HG03280 (cell line): ENCODE results near the gene AFF1.
"Not testable (repeated sequence)": the region's sequence is repeated elsewhere in the genome, so short reads cannot be mapped to it uniquely, and the experiment has no call there.

Experiments
- ATAC-seq: cut with Tn5 transposase; IDR thresholded peaks from one replicate; pipeline ENCODE4 v1.9.1; 2021; ENCODE audit warnings: mild to moderate bottlenecking, moderate library complexity; ENCODE audit not compliant: unreplicated experiment

The AFF1 gene

DNA sequence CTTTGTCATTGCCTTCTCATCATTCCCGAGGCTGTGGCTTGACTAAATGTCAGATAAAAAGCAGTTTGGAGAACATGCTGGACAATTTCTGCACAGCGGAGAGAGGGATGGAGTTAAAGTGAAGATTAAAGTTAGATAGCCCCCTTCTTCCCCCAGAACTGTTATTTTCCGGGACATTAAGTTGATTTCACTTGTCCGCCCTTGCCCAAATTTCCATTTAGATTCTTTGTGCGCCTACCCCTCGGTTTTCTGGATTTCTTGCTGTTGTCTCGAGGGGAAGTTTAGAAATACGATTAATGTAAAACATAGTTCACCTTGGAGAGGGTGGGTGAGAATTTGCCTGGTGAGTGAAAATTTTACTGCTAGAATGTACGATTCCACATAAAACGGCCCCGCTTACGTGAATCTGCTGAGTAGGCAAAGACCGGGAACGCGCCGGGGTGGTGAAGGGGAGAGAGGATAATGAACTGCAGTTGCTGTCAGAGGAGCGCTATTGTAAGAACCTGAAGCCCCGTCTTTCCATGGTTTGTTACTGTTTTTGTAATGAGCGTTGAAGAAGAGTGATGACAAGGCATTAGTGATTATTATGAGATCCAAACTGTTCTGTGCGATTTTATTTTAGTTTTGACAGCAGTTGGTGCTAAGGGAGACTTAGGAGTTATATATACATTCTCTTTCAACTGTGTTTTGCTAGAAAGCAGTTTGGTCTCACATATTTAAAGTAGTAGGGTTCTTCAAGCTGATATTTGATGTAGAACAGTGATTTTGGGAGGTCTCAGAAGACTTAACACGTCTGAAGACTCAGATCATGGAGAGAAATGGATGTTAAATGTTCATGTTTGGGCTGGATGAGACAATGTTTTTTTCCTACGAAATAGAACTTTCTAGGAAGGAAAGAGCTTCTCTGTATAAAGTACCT lies 73.0 kb downstream of the AFF1 start:
- no peak for ATAC-seq

DNA sequence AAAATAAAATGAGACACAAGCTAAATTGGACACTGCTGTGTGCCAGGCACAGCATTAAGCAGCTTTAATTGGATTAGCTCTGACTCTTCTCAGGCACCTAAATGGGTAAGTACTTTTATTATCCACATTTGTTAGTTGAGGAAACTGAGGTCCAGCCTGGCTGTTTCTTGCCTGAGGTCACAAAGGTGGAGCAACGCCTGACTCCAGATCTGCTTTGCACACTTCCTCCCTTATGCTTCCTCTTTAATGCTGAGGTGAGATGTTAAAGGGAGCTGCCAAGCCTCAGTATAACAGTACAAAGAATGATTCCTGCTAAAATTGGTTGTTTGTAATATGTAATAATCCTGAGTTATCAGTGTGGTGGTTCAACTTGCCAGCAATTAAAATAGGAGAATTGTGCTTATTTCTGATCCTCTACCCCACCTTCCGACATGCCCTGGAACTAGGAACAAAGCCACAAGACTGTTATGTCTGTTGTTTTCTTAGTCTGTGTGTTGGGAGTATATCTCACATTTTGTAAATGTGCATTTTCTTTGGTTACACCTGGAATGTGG lies 74.4 kb downstream of the AFF1 start:
- no peak for ATAC-seq

DNA sequence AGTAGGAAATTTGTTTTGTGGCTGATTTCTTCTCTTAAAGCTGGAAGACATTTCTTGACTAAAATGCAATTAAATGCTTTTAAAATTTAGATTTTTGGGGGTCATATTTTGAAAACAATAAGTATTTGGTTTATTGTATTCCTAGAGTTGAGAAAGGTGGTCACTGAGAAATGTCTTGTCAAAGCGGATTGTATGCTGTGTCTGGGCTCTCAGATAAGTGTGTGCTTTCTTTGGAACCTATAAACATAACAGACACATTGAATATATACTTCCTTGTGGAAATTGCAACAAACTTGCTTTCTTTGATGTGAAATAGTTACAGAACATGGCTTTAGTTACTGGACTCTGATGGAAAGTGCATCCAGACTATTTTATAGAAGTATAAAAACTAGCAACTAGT lies 75.4 kb downstream of the AFF1 start:
- ATAC-seq: no peak

DNA sequence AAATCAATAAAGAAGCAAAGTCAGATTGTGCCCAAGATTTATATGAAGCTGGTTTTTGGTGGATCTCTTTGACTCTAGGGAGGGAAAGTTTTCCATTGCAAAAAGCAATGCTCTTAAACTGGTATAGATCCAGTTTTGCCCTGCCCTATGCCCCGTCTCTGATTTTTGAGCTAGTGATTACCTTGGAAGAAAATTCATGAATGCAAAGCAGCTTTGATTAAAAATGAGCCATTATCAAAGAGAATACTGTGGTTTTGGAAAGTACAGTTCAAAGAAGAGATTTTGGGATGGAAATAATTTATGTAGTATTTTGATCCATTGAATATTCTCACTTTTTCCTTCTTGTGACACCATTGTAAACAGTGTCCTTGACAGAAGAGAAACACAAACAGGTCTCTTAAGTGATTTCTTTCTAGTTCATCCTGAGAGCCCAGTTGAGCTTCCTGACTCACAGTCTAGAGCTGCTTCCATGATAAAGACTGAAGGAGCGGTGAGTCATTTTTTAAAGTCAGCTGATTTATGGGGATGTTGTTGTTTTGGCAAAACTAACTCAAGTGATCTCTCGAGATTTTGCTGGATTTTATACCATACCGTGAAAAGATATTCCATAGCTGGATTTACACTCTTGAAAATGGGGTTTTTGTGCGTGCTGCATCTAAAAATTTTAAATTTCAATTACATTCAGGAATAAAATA lies 76.7 kb downstream of the AFF1 start:
- ATAC-seq: no peak

DNA sequence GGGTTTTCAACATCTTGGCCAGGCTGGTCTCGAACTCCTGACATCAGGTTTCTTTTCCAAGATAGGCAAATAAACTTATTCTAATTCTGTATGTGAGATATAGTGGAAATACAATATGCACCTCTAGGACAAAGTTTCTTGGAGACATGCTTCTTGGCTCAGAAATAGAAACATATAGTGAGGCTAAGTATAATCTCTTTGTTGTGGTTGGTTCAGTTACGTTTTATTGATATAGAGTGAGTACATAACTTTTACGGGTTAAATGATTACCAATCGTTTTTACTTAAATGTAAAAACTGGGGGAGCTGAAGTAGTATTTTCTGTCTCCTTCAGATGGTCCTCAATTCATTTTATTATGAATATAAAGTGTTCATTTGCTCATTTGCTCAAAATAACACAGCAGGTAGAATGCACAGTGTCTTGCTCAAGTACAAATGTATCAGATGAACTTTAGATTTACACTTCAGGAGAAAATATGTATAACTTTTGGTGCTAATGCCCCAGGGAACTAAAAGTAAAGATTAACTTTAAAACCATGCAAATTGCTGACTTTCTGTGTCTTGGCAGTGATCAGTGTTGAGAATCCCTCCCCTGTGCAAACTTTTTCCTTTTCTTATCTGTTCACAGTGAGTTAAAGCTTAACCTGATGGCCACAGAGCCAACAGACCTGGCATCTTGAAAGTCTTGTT lies 77.6 kb downstream of the AFF1 start:
- no peak for ATAC-seq

DNA sequence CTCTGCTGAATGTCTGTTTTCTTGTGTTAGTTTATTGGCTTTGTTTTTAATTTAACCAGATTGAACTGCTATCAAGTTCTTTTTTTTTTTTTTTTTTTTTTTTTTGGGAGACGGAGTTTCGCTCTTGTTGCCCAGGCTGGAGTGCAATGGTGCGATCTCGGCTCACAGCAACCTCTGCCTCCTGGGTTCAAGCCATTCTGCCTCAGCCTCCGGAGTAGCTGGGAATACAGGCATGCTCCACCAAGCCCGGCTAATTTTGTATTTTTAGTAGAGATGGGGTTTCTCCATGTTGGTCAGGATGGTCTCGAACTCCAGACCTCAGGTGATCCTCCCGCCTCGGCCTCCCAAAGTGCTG lies 78.1 kb downstream of the AFF1 start:
- not testable (repeated sequence) for ATAC-seq

DNA sequence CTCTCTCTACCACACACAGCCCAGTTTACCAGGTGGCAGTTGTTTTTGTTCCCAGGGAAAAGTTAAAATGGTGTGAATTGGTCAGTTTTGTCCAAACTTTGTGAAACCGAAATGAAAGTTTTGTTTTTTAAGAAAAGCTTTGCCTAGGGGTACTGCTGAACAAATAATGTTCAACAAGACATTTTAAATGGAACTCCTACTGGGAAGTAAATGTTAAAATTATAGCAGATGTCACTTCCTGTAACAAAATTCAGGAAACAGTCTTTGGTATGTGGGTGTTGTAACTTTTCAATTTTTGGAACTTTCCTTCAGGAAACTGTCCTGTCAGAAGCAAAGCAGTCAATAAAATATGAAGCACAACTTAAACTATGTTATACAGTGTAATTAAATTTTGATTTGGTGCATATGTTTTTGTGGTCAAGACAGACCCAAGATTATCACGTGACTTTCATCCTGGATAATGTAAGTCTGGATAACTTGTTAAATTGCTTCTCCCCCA lies 79.5 kb downstream of the AFF1 start:
- no peak for ATAC-seq

DNA sequence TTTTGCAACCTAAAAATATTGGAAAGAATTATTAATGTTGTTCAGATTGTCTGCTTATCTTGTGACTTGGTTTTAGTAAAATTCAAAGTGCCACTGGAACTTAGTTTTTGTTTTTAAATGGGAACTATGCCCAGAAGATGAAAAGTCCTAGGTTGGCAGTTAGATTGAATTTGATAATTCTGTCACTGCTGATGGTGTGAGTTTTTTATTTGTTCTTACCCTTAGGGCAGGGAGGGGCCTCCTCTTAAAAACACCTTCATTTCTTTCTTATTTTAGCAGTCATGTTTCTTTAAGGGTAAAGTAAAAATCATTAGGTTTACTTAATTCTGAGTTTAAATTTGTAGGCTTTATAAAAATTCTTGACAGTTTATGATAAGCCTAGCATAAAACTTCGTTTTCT lies 80.6 kb downstream of the AFF1 start:
- no peak for ATAC-seq

DNA sequence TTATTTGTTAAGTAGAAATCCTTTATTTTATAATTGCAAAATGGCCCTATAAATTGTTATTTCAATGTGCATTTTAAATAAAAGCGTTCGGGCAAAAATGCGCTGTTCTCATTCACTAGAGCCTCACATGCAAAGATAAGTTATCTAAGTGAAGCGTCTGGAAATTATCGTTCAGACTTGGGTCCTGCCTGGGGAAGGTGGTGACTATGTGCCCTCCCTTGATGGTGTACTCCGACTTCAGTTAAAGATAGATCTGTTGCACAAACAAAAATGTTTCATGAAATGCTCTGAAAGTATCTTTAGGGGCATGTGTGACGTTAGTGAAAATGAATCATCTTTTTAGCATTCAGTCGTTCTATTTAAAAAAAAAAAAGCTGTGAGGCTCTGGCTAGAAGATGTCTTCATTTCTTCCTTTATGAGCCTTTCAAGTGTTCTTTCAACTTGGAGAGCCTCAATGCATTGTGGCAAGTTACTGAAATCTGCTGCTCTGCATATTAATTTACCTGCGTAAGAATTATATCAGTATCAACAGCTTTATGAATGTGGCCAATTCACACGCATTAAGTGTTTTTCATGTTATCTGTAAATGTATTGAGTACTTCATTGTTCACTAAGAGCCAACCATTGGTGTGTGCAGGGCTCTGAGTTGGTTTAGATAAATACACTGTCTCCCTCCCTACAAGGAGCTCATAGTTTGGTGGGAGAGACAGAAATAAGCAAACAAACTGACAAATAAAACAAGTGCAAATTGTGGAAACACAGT lies 83.0 kb downstream of the AFF1 start:
- ATAC-seq: no peak

DNA sequence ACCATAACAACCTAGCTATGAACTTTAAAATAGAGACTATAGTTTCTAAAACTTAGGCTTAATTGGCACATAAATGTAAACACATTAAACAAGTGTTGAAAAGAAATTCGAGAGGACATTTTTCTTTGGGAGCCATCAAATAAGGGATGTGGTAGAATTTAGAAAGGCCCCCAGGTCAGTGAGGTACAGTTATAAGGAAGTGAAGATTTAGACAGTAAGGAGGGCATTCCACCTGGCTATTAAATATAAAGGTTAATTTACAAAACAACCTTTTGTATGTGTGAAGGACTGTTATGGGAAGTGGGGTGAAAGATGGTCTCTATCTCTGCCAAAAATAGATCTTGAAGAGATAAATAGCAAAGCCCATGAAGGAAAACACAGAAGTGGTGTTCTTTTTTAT lies 83.9 kb downstream of the AFF1 start:
- no peak for ATAC-seq

DNA sequence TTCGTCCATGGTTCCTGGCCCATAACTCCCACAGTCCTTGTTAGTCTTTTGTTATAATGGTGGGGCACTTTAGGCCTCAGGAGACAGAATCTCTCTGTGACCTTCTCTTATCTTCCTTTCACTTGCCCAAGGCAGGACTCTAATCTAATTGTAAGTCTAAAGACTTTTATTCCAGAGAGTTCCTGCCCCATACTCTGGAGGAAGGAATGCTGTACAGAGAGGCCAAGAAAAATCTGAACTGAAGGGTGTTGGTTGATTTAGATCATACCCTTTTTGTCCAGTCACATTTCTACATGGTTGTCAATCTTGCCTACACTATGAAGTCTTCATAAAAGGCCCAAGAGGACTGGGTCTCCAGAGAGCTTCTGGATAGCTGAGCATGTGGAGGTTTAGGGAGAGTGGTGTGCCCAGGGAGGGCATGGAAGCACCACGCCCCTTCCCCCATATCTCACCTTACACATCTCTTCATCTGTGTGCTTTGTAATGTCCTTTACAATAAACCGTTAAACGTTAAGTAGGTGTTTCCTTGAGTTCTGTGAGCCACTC lies 84.5 kb downstream of the AFF1 start:
- ATAC-seq: no peak

DNA sequence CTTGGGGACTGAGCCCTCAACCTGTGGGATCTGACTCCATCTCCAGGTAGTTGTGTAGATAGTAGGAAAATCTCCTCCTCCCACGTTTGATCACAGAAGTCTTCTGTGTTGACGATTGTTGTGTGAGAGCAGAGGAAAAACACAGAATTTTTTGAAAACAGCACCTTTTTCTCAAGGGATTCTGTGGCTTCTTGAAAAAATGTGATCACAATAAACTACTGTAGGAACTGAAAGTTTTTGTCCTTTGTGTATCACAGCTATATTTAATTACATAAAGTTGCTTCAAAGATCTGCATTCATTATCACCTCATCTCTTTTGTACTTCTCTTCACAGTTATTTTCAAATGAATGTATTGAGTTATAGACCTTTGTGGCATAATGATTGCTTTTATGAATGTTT lies 85.1 kb downstream of the AFF1 start:
- ATAC-seq: no peak

DNA sequence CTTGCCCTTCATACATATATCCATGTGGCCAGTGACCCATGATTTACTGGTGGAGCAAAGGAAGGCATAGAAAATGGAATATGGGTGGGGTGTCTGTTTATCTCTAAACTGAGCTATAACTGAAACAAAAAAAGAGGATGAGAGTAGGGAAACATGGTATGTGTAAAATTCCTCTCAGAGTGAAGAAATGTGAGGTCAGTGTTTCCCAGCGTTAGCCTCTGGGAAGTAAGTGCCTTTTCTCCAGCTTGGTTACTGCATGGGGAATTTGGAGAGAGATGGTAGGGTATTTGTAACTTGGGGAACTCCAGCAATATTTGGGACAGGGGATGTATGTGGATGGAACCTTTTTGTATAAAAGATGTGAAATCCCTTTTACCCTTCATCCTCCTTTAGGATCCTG lies 89.4 kb downstream of the AFF1 start:
- no peak for ATAC-seq

DNA sequence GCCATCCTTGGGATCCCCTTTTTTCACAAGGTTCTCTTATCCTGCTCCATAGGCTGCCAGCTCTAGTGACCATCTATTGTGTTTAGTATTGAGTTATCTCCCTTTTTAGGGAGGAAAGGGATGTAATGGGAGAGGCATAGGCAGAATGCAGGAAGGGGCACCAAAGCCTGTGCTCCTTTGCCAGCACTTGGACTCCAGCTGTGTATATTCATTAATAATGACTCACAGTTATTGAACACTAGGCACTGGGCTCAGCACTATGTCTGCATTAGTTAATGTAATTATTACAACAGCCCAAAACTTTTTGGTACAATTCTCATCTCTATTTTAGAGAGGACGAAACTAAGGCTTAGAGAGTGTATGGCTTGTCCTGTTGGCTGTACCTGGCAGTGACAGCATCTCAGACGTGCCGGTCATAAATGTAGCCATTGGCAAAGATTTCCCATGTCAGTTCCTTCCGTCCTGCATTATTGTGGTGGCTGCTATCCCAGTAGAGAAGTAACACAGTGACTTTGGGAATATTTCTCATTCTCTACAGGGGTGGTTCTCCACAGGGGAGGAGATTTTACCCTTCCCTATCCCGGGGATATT lies 90.3 kb downstream of the AFF1 start:
- ATAC-seq: no peak

DNA sequence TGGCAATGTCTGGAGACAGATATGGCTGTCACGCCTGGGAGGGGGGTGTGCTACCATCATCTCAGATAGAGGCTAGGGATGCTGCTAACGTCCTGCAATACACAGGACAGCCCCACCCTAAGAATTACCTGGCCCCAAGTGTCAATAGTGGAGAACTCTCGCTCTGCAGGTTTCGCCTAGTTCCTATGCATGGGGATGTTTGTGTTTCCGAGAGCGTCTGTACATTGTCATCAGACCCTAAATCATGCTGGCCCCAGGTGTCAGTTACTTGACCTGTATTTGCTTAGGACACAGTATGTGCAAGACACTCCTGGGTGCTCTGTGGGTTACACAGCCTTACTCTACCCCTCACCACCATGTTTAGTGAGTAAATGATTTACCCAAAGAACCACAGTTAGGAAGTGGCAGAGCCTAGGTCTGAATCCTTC lies 90.8 kb downstream of the AFF1 start:
- no peak for ATAC-seq

DNA sequence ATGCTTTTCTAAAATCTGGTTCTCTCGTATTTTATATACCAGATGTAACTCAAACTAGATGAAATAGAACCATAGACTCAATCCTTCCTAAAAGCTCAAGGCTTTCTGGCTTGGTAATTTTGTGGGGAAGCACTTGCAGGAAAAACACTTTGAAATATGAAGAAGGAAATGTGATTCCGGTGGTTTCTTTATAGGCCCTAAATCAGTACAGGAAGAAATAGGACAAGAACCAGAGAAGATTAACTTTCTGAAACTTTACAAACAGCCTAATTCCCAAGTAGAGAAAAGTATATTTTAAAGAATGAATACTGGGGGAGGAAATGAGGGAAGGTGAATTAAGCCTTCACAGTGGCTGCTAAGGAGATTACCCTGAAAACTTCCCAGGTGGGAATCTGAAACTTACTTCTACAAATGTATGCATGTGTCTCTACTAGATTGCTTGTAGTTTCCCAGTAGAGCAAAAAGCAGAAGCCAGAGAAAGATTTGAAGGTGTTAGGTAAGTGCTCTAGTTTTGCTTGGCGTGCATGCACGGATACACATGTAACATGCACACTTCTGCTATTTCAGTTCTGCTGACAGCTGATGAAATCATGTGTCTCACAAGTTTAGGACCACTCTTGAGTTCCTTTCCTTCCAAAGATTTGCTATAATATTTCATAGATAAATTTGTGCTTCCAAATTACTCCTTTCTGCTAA lies 92.1 kb downstream of the AFF1 start:
- peak; percentile 87 for ATAC-seq

DNA sequence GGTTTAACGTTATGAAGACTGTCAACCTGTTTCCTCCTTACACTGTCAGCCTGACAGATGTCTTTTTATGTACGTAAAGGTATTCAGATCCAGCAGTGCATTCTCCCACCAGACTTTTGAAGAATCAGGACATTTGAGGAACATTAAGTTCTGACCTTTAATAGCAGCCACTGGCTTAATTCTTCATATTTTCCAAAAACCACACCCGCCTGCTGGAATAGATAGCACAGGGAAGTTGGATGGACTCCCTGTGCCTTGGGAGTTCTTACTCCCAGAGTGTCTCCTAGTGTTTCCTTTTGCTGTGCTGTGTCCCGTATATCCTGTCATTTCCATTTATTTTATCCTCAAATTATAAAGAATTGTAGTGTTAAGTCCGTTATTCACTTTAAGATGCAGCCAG lies 94.5 kb downstream of the AFF1 start:
- no peak for ATAC-seq

DNA sequence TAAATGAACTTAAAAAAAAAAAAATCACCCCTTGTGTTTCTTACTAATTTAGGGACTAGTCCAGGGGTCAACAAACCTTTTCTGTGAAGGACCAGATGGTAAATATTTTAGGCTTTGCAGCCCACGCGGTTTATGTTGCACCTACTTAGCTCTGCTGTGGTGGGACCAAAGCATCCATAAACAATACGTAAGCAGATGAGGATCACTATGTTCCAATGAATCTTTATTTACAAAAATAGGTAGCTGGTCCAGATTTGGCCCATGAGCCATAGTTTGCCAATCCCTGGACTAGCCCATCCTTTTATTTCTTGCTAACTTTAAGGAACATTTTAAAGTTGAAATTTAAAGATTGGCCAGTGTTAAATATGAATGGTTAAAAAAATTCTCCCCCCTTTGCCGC lies 95.3 kb downstream of the AFF1 start:
- ATAC-seq: no peak

DNA sequence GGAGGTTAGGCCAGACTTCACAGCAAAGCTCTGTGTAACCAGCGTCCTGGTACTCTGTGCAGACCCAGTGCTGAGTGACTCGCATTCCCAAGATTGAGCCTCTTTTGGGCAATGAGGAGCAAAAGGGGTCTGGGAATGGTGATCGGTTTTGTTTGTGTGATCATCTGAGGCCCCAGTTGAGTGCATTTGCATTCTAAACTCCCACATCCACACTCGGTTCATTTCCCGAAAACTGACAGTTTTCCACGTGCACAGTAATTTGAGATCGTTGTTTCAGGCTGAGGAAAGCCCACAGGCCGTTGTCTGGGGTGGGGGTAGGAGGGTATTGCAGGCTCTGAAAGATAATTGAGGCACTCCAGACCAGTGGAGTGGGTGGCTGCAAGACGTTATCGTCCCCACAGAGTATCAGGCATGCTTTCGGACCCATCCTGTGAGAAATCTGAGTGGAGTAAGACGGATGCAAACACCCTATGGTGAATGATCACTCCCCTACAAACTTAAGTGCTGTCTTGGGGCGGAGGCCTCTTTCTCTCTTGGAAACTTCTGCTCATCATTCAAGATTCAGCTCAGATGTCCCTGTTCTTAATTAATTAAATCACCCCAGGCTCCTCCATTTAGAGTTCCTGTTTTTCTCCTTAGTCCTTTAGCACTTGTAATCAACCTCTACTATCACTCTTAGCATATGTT lies 96.1 kb downstream of the AFF1 start:
- no peak for ATAC-seq
